ENCODE data around the gene KRT15.
A peak's percentile ranks its signal among the peaks of the same experiment; 100 is the strongest.
"Not testable (repeated sequence)": the region's sequence is repeated elsewhere in the genome, so short reads cannot be mapped to it uniquely, and the experiment has no call there.

Gene KRT15

DNA sequence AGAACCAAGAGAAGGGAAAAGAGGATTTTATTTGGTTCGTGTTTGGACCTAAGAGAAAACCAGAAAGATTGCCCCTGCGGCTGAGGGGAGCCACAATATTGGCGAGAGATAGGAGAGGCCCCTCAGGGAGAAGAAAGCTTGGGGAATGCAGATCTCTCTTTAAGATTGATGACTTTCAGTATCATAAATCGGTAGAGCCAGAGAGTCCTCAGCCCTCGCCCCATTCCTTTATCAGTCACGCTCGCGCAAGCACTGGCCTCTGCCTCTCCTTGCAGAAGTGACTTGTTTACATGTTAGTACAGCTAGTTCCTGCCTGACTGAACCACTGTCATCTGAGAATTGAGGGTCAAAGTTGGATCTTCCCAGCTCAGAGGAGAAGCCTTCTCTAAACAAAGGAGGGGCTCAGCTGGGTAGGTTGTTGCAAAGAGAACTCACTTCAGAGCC, 30.9 kb upstream of the KRT15 start:
- H3K27me3 ChIP-seq (ENCODE audit: low read depth): no peaks in the 10 kb centered on the region
- in situ Hi-C loops (cut with MboI; ENCODE audit: low sequenced_read_pairs): loop anchor here (5.0 kb wide), 1 partner anchor 113 kb away; no protein-coding TSS in a partner anchor
- DNase-seq (ENCODE audit: low spot score in 2 of 2): no peak
- H3K4me3 ChIP-seq: no peak overlapping the region
- H3K9me3 ChIP-seq: no peaks in the 10 kb centered on the region
- no peaks in the 10 kb centered on the region for H3K36me3 ChIP-seq (replicated peaks)
- H3K4me1 ChIP-seq: 0 out of 2 replicates have a peak, but pooled peaks cover 2% of the 10 kb centered on the region

DNA sequence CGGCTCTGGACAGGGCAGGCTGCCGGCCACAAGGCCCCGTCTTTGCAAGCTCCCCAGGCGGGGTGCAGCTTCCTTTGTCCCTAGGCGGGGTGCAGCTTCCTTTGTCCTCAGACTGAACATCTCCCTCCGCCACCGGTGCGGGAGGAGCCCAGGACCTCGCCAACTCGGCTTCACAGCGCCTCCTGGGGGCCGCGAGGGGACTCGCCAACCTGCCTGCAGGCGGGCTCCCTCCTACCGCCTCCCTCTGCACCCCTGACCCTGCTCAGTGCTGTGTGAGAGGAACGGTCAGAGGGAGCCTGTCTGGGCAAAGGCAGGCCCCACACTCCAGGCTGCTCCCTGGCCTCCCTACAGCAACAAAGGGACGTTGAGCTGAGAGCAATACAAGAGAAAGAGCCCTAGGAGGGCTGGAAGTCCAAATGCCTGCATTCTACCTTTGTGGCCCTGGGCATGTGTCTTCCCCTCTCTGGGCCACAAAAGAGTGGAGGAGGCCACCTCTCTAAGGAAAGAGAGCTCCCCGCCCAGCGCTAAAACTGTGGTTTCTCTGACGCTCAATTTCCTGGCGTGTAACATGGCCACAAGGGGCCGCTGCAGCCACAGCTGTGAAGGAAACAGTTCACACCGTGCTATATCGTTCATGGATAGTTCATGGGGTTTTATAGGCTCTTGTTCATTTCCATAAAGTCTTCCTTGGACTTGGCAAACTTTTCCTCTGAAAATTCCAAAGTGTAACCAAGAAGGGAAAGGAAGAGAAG, 30.3 kb upstream of the KRT15 start:
- peak; percentile 65 to 88 for DNase-seq (ENCODE audit: low spot score in 2 of 2)
- no peaks in the 10 kb centered on the region for H3K27me3 ChIP-seq (ENCODE audit: low read depth)
- in situ Hi-C loops (cut with MboI; ENCODE audit: low sequenced_read_pairs): loop anchor here (5.0 kb wide), 1 partner anchor 113 kb away; no protein-coding TSS in a partner anchor
- no peaks in the 10 kb centered on the region for H3K9me3 ChIP-seq
- no peak overlapping the region for H3K4me3 ChIP-seq
- no peaks in the 10 kb centered on the region for H3K36me3 ChIP-seq (replicated peaks)
- H3K4me1 ChIP-seq: 0 out of 2 replicates have a peak, but pooled peaks cover 2% of the 10 kb centered on the region

DNA sequence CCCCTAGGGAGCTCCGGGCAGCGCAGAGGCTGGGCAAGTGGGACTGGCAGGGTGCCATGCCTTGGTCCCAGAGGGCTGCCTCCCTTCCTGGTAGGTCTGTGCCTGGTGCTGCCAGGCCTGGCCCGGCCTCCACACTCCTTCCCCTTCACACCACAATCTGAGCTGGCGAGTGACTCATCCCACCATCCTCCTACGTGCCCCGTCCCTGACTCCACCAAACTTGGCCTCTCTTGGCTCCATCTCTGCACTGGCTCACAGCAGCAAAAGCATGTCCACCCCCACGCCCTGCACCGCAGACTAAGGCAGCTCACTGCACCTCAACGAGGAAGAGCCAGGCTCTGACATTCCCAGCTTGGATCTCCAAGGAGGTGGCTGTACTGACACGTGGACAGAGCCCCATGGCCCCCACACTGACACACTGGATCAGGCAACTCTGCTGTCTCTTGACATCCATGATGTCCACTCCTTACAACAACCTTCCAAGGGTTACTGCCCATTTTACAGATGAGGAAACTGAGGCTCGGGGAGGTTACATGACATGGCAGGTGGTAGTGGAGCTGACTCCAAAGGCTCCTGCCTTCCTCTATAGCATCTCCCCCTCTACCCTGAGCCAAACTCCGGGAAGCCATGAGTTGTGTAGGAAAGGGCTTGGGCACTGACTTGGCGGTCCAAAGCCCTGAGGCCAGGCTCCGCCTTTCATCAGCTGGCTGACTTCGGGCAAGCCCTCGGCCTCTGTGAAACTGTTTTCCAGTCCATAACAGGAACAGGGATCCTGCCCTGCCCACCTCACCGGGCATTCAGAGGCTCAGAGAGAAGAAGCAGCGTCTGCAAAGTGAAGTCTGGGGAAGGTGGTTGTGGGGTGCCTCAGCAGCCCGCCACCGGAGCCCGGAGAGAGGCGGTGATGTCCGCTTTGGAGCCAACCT, 29.5 kb upstream of the KRT15 start:
- Histone ChIP-seq H3K4me3 (no peak overlapping the region), H3K36me3 (replicated peaks) (no peaks in the 10 kb centered on the region), H3K4me1 (0 out of 2 replicates have a peak, but pooled peaks cover 2% of the 10 kb centered on the region), H3K9me3 (no peaks in the 10 kb centered on the region), H3K27me3 (ENCODE audit: low read depth) (no peaks in the 10 kb centered on the region)
- no peak for DNase-seq (ENCODE audit: low spot score in 2 of 2)
- in situ Hi-C loops (cut with MboI; ENCODE audit: low sequenced_read_pairs): loop anchor here (5.0 kb wide), 1 partner anchor 114 kb away; no protein-coding TSS in a partner anchor

DNA sequence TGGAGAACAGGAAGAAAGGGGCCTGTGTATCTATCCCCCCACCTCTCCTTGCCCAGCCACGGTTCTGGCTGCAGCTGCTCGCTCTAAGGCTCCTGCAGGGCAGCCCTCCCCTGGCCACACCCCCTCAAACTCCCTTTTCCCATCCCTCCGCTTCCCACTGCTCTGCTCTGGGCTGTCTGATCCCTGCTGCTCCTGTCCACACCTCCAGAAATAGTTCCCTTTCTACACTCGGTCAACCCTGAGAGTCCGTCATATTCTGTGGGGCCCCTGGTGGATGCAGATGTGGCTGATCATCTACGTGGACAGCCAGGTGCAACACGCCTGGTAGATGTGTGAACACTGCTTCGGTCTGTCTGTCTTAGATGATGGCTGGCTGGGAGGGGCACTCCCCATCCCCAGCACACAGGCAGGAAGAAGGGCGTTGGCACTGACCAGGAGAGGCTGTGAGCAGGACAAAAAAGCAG, 28.7 kb upstream of the KRT15 start:
- no peaks in the 10 kb centered on the region for H3K27me3 ChIP-seq (ENCODE audit: low read depth)
- no peaks in the 10 kb centered on the region for H3K36me3 ChIP-seq (replicated peaks)
- in situ Hi-C loops (cut with MboI; ENCODE audit: low sequenced_read_pairs): loop anchor here (5.0 kb wide), 1 partner anchor 115 kb away; no protein-coding TSS in a partner anchor
- 0 out of 2 replicates have a peak, but pooled peaks cover 2% of the 10 kb centered on the region for H3K4me1 ChIP-seq
- H3K4me3 ChIP-seq: no peak overlapping the region
- no peak for DNase-seq (ENCODE audit: low spot score in 2 of 2)
- H3K9me3 ChIP-seq: no peaks in the 10 kb centered on the region

DNA sequence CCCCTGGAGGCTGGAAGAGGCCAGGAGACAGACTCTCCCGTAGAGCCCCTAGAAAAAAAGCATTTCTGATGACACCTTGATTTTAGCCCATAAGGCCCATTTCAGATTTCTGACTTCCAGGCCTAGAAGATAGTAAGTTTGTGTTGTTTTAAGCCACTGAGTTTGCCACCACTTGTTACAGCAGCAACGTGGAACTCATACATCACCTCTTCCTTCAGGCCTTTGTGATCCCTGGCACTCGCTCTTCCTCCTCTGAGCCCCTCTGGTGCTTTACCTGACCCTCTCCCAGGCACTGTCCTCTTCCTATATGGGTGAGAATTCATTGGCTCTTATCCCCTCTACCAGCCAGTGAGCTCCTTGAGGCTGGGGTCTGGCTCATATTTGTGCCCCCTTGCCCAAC, 28.1 kb upstream of the KRT15 start:
- Histone ChIP-seq H3K4me1 (0 out of 2 replicates have a peak, but pooled peaks cover 2% of the 10 kb centered on the region), H3K27me3 (ENCODE audit: low read depth) (no peaks in the 10 kb centered on the region), H3K9me3 (no peaks in the 10 kb centered on the region), H3K36me3 (replicated peaks) (no peaks in the 10 kb centered on the region), H3K4me3 (no peak overlapping the region)
- in situ Hi-C loops (cut with MboI; ENCODE audit: low sequenced_read_pairs): loop anchor here (5.0 kb wide), 1 partner anchor 115 kb away; no protein-coding TSS in a partner anchor
- DNase-seq (ENCODE audit: low spot score in 2 of 2): no peak

DNA sequence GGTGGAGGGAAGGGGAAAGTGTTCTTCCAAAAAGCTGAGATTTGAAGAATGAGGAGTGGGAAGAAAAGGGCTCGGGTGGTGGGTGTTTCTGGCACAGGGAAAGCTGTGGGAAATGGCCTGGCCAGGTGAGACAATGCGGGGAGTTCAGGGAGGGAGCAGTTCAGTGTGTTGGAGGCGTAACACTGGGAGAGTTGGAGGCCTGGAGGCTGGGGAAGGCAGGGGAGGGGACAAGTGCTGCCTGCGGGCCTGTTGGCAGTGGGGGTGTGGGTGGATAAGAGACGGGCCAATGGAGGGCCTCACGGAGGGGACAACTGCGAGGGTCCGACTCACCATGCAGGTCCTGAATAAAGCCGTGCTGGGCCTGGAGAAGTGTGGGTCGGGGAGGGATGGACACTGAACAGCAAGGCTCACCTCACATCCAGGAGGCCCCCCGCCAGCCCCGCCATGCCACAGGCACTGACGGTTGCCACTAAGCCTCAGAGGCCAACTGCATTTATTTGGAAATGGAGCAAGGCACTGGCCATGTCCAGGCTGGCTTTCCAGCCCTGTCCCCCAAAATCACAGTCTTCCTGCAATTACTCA, 27.2 kb upstream of the KRT15 start:
- H3K4me1 ChIP-seq: 0 out of 2 replicates have a peak, but pooled peaks cover 2% of the 10 kb centered on the region
- no peaks in the 10 kb centered on the region for H3K9me3 ChIP-seq
- H3K36me3 ChIP-seq (replicated peaks): no peaks in the 10 kb centered on the region
- H3K27me3 ChIP-seq (ENCODE audit: low read depth): no peaks in the 10 kb centered on the region
- no peak for DNase-seq (ENCODE audit: low spot score in 2 of 2)
- in situ Hi-C loops (cut with MboI; ENCODE audit: low sequenced_read_pairs): loop anchor here (5.0 kb wide), 1 partner anchor 116 kb away; no protein-coding TSS in a partner anchor
- no peak overlapping the region for H3K4me3 ChIP-seq

DNA sequence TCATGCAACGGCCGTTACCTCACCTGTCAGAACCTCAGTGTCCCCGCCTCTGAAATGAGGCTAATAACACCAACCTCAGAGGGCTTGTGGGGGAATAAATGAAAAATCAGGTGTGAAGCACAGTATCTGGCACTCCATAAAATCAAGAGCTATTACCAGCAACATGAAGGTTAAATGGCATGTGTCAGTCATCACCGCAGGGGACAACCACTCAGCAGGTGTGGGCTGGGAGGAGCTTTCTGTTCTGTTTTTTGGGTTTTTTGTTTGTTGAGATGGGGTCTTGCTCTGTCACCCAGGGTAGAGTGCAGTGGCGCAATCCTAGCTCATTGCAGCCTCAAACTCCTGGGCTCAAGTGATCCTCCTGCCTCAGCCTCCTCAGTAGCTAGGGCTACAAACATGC, 26.2 kb upstream of the KRT15 start:
- Histone ChIP-seq H3K27me3 (ENCODE audit: low read depth) (no peaks in the 10 kb centered on the region), H3K4me1 (0 out of 2 replicates have a peak, but pooled peaks cover 2% of the 10 kb centered on the region), H3K36me3 (replicated peaks) (no peaks in the 10 kb centered on the region), H3K4me3 (no peak overlapping the region), H3K9me3 (no peaks in the 10 kb centered on the region)
- DNase-seq (ENCODE audit: low spot score in 2 of 2): no peak
- in situ Hi-C loops (cut with MboI; ENCODE audit: low sequenced_read_pairs): loop anchor here (5.0 kb wide), 1 partner anchor 117 kb away; no protein-coding TSS in a partner anchor

DNA sequence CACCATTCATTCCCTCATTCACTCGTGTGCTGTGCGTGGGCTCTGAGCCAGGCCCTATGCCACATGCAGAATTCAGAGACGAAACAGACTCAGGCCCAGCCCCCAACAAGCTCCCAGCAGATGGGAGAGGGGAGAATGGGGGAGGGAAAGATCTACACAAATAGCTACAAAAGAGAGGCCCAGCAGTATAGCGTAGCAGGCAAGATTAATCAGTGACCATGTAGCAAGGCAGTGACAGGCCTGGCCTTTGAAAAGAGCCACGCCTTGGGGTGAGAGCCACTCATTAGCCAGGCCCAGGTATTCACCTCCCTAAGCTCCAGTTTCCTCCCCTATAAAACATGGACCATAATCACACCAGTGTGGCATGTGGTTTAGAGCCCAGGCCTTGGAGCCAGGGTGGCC, 25.8 kb upstream of the KRT15 start:
- 0 out of 2 replicates have a peak, but pooled peaks cover 2% of the 10 kb centered on the region for H3K4me1 ChIP-seq
- H3K9me3 ChIP-seq: no peaks in the 10 kb centered on the region
- H3K36me3 ChIP-seq (replicated peaks): no peaks in the 10 kb centered on the region
- no peak overlapping the region for H3K4me3 ChIP-seq
- in situ Hi-C loops (cut with MboI; ENCODE audit: low sequenced_read_pairs): no loop called here
- H3K27me3 ChIP-seq (ENCODE audit: low read depth): no peaks in the 10 kb centered on the region
- no peak for DNase-seq (ENCODE audit: low spot score in 2 of 2)

DNA sequence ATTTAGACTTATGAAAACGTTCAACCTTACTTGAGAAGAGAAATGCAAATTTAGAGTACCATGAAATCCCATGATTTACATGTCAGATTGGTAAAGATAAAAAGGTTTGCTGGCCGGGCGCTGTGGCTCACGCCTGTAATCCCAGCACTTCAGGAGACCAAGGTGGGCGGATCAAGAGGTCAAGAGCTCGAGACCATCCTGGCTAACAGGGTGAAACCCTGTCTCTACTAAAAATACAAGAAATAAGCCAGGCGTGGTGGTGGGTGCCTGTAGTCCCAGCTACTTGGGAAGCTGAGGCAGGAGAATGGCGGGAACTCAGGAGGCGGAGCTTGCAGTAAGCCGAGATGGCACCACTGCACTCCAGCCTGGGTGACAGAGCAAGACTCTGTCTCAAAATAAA, 24.1 kb upstream of the KRT15 start:
- DNase-seq (ENCODE audit: low spot score in 2 of 2); in situ Hi-C loops (cut with MboI; ENCODE audit: low sequenced_read_pairs); H3K4me1 ChIP-seq; H3K4me3 ChIP-seq; H3K27me3 ChIP-seq (ENCODE audit: low read depth); H3K9me3 ChIP-seq; H3K36me3 ChIP-seq (replicated peaks): not testable (repeated sequence)

DNA sequence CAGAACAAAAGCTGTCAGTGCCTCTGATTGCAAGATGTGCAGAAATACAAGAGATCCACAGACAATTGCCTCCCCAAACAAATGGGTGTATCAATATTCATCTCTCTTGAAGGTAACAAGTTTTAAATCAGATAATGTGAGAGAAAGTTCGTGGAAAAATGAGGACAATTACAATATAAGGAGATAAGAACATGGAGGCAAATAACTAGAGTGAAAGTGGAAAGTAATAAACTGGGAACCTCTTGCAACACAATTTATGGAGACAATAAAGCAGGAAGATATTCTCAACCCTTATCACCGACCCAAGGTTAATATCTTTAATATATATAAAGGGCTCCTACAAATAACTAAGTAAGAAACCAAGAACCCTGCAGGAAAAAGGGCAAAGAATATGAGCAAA, 23.7 kb upstream of the KRT15 start:
- no peak overlapping the region for H3K4me3 ChIP-seq
- no peaks in the 10 kb centered on the region for H3K36me3 ChIP-seq (replicated peaks)
- in situ Hi-C loops (cut with MboI; ENCODE audit: low sequenced_read_pairs): no loop called here
- no peaks in the 10 kb centered on the region for H3K27me3 ChIP-seq (ENCODE audit: low read depth)
- H3K9me3 ChIP-seq: no peaks in the 10 kb centered on the region
- no peaks in the 10 kb centered on the region for H3K4me1 ChIP-seq
- no peak for DNase-seq (ENCODE audit: low spot score in 2 of 2)

DNA sequence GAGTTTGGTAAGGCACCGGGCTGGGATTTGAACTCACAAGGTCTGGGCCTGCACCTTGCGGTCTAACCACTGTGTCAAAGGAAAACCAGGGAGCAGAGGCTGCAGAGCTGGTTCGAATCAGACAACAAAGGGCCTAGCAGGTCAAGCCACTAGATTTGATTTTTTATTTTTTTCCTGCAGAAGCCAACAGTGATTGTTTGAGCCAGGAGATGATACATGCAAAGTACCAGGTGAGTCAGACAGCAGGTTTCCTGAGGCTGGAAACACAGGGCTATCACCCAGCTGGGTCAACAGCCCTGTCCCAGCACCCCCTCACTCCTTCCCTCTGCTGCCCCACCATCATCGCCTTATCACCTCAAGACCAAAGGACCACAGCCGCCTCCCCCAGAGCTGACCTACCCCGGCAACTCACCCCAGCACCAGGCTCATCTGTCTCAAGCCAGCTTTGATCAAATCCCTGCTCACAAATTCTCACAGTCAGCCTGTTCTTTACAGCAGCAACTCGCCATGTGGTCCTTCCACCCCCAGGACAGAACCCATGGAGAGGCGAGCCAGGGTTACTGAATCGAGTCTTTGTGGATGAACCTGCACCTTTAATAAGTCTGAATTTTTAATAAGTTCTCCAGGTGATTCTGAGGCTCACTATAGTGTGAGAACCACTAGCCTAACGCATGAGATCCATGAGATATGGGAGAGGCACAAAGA, 22.4 kb upstream of the KRT15 start:
- Histone ChIP-seq H3K4me3 (no peak overlapping the region), H3K9me3 (no peaks in the 10 kb centered on the region), H3K27me3 (ENCODE audit: low read depth) (no peaks in the 10 kb centered on the region), H3K4me1 (no peaks in the 10 kb centered on the region), H3K36me3 (replicated peaks) (no peaks in the 10 kb centered on the region)
- no peak for DNase-seq (ENCODE audit: low spot score in 2 of 2)
- in situ Hi-C loops (cut with MboI; ENCODE audit: low sequenced_read_pairs): no loop called here

DNA sequence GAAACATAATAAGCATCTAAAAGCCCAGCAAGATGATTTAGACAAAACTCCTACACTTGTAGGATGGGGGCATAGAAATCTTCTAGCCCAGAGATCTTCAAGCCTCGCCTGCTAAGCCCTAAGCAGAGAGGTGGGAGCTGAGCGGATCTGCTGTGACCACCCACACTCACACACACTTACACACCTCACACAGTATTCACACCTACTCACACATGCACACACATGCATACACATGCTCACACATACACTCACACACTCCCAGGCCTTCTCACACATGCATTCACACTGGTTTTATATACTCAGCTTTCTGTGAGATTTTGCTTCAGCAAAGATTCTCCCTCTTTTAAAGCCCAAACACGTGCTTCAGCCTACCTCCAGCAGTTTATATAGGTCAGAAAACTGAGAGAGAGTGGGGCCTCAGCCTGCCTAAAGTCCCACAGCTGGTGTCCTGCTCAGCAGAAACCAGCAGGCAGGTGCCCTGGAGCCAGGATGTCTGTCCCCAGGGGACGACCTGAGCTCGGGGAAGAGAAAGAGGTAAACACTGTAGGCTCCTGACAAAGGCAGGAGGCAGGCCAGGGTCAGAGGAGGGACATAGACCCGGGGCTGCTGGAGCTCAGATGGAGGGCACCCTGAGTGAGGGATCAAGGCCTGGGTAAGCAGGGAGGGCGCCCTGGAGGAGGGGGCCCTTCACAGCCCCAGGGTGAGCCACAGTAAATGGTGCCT, 21.4 kb upstream of the KRT15 start:
- Histone ChIP-seq H3K4me1 (no peaks in the 10 kb centered on the region), H3K4me3 (no peak overlapping the region), H3K27me3 (ENCODE audit: low read depth) (0 out of 2 replicates have a peak, but pooled peaks cover 4% of the 10 kb centered on the region), H3K9me3 (no peaks in the 10 kb centered on the region), H3K36me3 (replicated peaks) (no peaks in the 10 kb centered on the region)
- in situ Hi-C loops (cut with MboI; ENCODE audit: low sequenced_read_pairs): no loop called here
- no peak for DNase-seq (ENCODE audit: low spot score in 2 of 2)
